ENCODE data around the gene PLEK2. TPM values are rescaled to one million over a fixed set of nuclear protein-coding genes. Genes with fewer than 3 reads are reported as not detected.

The PLEK2 gene
- polyA plus RNA-seq, 2 of the 4 experiments (the other 2 are of a cell fraction) = 14.6 to 14.7 TPM

DNA sequence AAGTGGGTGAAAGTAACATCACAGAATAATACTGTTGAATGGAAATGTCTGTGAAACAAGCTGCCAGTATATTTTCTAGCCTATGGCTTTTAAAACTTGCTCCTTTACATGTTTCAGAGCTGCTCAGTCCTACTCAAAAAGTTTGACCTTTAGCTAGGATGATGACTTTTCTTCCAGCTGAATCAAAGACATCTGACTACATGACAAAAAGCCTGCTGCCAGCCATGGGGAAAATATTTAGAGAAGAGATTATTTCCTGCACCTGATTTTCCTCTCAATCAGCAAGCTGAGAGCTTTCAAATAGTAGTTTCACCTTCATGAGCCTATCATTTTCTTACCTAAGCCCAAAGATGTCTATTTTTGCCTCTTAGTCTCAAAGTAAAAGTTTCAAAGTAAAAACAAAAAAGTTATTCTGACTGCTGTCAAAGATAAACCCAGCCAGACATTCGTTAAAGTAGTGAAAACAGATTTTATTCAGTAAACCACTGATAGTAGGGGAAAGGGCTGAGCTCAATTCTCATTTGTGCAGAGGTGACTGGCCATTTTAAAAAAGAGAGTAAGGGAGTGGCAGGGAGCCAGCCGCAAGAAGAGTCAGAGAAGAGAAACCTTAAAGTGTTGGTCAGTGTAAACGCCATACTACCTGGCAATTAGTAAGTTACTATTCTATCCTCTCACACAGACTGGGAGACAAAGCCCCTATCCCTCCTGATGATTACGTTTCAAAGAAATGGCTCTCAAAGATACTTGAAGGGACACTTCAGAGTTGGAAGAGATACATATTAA, 54.6 kb downstream of the PLEK2 start:
- no peak overlapping the region for H3K4me3 ChIP-seq
- ATAC-seq (no peak), DNase-seq (ENCODE audit: low read depth in 1 of 2, low spot score in 1 of 2) (no peak), FAIRE-seq (no peak)
- WGBS (ENCODE audit: missing lambda C conversion rate) = 73% methylated on average over 4 of the region's 4 CpGs
- CTCF ChIA-PET = interaction anchor here (0.6 to 1.6 kb wide), 3 partner anchors 8 to 192 kb away, joined by 3 to 5 read pairs (median 3); no protein-coding TSS in a partner anchor
- H3K9me3 ChIP-seq = no peaks in the 10 kb centered on the region
- peak overlapping the region; percentile 94 for H3K4me2 ChIP-seq
- H3K27ac ChIP-seq = no peak overlapping the region
- POLR2A ChIA-PET = no interaction called here
- TF ChIP-seq MAZ (IDR thresholded peaks at IDR 0.05; ENCODE audit: borderline replicate concordance, low read depth, low read length) (no peak), HOXB5 (CRISPR knock-in tag; IDR thresholded peaks at IDR 0.05) (no peak), ESRRA (IDR thresholded peaks at IDR 0.05; ENCODE audit: borderline replicate concordance, low read length) (no peak), FOXS1 (CRISPR knock-in tag; IDR thresholded peaks at IDR 0.05) (no peak), SMC3 (IDR thresholded peaks at IDR 0.05) (no peak), EHF (CRISPR knock-in tag; IDR thresholded peaks at IDR 0.05) (no peak), KDM5A (IDR thresholded peaks at IDR 0.05) (no peak), JUN (IDR thresholded peaks at IDR 0.05) (no peak), PHF8 (IDR thresholded peaks at IDR 0.05; ENCODE audit: borderline replicate concordance, low read depth) (no peak), POLR2A (IDR thresholded peaks at IDR 0.05; ENCODE audit: low read length) (no peak), HDAC2 (IDR thresholded peaks at IDR 0.05) (no peak), KDM1A (IDR thresholded peaks at IDR 0.05; ENCODE audit: low read depth) (no peak)
- TF ChIP-seq, protein P1, sequence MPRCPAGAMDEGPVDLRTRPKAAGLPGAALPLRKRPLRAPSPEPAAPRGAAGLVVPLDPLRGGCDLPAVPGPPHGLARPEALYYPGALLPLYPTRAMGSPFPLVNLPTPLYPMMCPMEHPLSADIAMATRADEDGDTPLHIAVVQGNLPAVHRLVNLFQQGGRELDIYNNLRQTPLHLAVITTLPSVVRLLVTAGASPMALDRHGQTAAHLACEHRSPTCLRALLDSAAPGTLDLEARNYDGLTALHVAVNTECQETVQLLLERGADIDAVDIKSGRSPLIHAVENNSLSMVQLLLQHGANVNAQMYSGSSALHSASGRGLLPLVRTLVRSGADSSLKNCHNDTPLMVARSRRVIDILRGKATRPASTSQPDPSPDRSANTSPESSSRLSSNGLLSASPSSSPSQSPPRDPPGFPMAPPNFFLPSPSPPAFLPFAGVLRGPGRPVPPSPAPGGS (IDR thresholded peaks at IDR 0.05) = no peak
- TF ChIP-seq, protein P2, sequence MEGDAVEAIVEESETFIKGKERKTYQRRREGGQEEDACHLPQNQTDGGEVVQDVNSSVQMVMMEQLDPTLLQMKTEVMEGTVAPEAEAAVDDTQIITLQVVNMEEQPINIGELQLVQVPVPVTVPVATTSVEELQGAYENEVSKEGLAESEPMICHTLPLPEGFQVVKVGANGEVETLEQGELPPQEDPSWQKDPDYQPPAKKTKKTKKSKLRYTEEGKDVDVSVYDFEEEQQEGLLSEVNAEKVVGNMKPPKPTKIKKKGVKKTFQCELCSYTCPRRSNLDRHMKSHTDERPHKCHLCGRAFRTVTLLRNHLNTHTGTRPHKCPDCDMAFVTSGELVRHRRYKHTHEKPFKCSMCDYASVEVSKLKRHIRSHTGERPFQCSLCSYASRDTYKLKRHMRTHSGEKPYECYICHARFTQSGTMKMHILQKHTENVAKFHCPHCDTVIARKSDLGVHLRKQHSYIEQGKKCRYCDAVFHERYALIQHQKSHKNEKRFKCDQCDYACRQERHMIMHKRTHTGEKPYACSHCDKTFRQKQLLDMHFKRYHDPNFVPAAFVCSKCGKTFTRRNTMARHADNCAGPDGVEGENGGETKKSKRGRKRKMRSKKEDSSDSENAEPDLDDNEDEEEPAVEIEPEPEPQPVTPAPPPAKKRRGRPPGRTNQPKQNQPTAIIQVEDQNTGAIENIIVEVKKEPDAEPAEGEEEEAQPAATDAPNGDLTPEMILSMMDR (IDR thresholded peaks at IDR 0.05) = no peak
- TF ChIP-seq, protein P3, sequence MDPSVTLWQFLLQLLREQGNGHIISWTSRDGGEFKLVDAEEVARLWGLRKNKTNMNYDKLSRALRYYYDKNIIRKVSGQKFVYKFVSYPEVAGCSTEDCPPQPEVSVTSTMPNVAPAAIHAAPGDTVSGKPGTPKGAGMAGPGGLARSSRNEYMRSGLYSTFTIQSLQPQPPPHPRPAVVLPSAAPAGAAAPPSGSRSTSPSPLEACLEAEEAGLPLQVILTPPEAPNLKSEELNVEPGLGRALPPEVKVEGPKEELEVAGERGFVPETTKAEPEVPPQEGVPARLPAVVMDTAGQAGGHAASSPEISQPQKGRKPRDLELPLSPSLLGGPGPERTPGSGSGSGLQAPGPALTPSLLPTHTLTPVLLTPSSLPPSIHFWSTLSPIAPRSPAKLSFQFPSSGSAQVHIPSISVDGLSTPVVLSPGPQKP (IDR thresholded peaks at IDR 0.05; ENCODE audit: low read depth, low read length) = no peak
- peaks cover 27% of the 10 kb centered on the region for H3K4me1 ChIP-seq

- Histone ChIP-seq H3K27ac (no peak overlapping the region), H3K4me3 (no peak overlapping the region), H3K4me1 (no peaks in the 10 kb centered on the region), H3K9me3 (no peaks in the 10 kb centered on the region), H3K4me2 (no peak overlapping the region)
- FAIRE-seq (no peak), DNase-seq (ENCODE audit: low read depth in 1 of 2, low spot score in 1 of 2) (no peak), ATAC-seq (no peak)
- 90% methylated on average over 5 of the region's 5 CpGs for WGBS (ENCODE audit: missing lambda C conversion rate)
- TF ChIP-seq MAFK (IDR thresholded peaks at IDR 0.05; ENCODE audit: partially characterized antibody) = peak; percentile 91
- TF ChIP-seq EHF (CRISPR knock-in tag; IDR thresholded peaks at IDR 0.05) = no peak
- ChIA-PET POLR2A (no interaction called here), CTCF (interaction anchor here (1.1 to 1.2 kb wide), 3 partner anchors 8 to 34 kb away, joined by 3 to 6 read pairs (median 3); partner anchors contain the start of genes ATP6V1D and EIF2S1)
Measured at GRCh38 chr14:67352055-67352454, 59.9 kb downstream of the PLEK2 start.

DNA sequence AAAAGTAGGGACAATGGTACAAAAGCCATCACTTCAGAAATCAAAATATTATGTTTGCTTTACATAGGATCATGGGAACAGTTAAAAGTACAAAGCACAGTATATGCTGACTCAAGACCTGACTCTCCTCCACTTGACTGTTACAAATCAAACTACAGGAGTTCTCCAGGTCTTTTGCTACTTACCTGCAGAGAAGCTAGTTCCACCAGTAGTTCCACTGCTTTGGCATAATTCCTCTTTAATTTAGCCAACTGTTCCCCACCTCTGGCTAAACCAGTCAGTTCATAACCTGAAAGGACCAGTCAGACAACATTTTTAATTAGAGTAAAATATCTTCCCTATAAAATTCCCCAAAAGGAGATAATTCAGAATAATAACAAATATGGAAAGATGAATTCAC, 66.4 kb downstream of the PLEK2 start:
- Histone ChIP-seq H3K27ac (no peak overlapping the region), H3K4me2 (no peak overlapping the region), H3K4me1 (no peaks in the 10 kb centered on the region), H3K4me3 (no peak overlapping the region), H3K9me3 (no peaks in the 10 kb centered on the region)
- TF ChIP-seq PHF8 (IDR thresholded peaks at IDR 0.05; ENCODE audit: borderline replicate concordance, low read depth) = no peak
- TF ChIP-seq HOXB5 (CRISPR knock-in tag; IDR thresholded peaks at IDR 0.05) = no peak
- no peak for FAIRE-seq
- ChIA-PET CTCF (interaction anchor here (0.6 to 1.7 kb wide), 4 partner anchors 10 to 74 kb away, joined by 3 to 5 read pairs (median 4); partner anchors contain the start of genes ATP6V1D and EIF2S1), POLR2A (no interaction called here)
- DNase-seq (ENCODE audit: low read depth in 1 of 2, low spot score in 1 of 2) = no peak
- ATAC-seq = no peak
